HG02763 (cell line): ENCODE measurements around the gene GPI.
"Not testable (repeated sequence)": the region's sequence is repeated elsewhere in the genome, so short reads cannot be mapped to it uniquely, and the experiment has no call there.

Experiments used
- ATAC-seq: cut with Tn5 transposase; IDR thresholded peaks from one replicate; pipeline ENCODE4 v1.9.1; 2021; ENCODE audit warnings: mild to moderate bottlenecking, moderate library complexity; ENCODE audit not compliant: unreplicated experiment

GPI gene

GRCh38 chr19:34364830-34365462 lies at the start of gene GPI:
GPI (plus strand) TSS chr19:34365196; CDS start chr19:34365267, 71 bp downstream.
- ATAC-seq, result peak; percentile 77

DNA sequence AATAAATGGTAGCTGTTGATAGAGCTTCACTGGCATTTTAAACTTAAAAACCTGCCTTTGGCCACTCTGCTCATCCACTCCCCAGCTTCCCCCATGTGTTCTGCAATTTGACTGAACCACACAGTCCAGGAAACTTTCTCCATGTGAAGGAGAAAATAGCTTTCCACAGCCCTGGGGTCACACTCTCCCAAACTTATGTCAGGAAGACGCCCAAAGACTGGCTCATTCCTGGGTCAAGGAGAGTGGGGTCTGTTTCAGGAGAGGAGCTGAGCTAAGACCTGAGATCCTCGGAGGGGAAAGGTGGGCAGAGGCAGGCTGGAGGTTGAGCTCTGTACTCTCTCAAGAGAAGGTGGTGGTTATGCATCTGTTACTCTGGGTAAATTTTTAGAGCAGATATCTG lies 48.7 kb upstream of the GPI start:
- ATAC-seq, result no peak

- ATAC-seq, result no peak
Measured at GRCh38 chr19:34316741-34317301, 48.2 kb upstream of the GPI start.

GRCh38 chr19:34317311-34317927 lies 47.6 kb upstream of the GPI start:
- no peak for ATAC-seq

DNA sequence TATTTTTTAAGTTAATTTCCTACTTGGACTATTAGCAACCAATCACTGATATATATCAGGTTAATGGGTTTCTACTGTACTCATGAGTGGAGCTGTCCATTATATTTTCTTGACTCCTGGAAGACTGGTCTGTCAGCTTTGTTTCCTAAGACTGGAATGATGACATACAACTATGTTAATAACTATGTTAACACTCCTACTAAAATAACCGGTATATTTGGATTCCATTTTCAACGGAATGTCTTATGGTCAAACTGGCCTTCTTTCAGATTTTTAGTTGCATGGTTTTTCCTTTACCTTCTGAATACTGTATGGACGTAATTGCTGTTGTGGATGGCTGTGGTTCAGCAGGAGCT lies 45.8 kb upstream of the GPI start:
- no peak for ATAC-seq

DNA sequence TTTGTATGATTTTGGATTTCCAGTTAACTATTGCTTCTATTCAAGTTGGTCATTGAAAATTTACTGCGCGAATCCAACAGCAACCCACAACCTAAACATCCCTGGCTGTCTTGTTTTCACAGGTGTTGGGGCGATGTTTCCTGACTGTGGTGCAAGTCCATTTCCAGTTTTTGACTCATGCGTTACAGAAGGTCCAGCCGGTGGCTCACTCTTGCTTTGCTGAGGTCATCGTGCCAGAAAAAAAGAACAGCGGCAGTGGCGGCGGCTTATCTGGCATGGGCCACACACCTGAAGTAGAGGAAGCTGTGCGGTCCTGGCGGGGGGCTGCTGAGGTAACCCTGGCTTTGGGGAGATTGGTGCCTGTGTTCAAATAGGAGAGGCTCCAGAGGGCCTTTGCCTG lies 45.2 kb upstream of the GPI start:
- ATAC-seq, result no peak

DNA sequence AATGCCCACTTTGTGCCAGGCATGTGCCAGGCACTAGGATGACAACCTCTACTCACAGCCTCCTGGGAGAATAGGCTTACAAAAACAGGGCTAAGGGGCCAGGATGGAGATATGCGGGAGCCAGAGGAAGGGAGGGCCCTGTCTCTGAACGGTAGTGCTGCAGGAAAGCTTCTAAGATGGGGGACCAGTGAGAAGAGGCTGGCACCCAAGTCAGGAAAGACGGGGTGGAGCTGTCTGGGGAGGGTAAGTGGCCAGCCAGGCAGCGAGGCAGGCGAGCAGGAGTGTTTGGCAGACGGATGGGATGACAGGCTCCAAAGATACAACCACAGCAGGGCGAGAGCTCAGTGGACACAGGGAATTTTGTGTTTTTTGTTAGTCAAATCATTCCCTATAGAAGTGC lies 44.7 kb upstream of the GPI start:
- ATAC-seq, result no peak

DNA sequence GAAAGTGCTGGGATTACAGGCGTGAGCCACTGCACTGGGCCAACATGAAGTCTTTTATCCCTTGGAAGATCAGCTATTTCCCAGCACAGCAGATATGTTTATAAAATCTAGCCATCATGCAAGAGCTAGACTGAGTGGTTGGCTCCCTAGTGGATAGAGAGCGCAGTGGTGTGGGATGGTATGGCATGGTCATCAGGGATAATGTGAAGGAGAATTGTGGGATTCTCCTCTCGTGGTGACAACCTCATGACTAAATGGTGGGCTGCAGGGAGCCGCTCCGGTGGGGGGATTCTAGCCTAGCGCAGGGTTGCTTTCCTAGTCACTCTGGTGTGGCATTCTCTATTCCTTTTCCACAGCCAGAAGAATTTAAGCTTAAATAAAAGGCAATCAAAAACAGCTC lies 43.3 kb upstream of the GPI start:
- ATAC-seq, result no peak

DNA sequence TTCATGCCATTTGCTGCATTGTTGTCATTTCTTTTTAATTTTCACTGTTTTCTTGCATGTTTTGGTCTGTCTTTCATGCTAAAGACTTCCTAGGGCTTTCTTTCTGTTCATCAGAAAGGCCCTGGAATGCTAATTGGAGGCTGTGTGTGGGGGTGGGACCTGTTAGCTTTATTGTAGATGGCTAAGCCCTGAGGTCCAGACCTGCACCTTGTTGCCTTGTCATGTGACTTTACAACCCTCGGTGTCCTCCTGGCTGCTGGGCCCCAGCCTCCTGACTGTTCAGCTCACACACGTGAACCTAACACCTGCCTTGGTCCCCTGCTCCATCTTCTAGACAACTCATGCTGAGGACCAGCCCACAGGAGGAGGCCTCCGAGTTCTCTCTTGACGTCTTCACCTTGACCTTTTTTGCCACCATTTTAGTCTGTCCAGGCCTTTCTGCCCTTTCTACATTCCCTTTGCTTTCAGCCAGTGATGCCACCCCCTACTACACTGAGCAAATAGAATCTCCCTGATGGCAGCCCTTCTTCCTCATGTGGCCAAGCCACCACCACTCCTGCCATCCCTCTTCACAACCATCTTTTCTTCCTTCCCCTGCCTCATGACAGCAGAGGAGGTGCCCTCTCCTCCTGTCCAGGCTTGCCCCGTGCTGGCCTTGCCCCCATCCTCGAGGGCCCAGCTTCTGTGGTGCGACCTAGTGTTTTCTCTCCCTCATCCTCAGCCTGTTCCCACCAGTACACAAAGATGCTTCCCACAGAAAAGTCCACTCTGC lies 41.4 kb upstream of the GPI start:
- no peak for ATAC-seq

- no peak for ATAC-seq
Measured at GRCh38 chr19:34324320-34324719, 40.7 kb upstream of the GPI start.

DNA sequence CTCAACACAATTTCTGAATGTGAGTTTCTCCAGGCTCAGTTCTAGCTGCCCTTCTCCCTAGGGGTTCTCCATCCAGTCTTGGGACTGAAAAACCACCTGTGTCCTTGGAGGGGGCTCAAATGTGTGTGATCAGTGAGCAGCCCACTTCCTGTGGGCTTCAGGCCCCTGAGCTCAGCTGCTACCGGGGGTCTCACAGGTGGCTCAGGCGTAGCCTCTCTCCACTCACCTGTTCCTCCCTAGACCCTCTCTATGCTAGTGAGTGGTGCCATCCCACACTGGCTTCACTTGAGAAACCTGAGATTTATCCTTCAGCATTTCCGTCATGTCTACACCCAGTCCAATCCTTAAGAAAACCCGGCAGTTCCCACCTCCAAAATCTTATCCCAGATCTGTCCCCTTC lies 39.8 kb upstream of the GPI start:
- ATAC-seq, result no peak

GRCh38 chr19:34325981-34326787 lies 38.8 kb upstream of the GPI start:
- no peak for ATAC-seq

- no peak for ATAC-seq
Measured at GRCh38 chr19:34327851-34328250, 37.1 kb upstream of the GPI start.

GRCh38 chr19:34328982-34329381 lies 36.0 kb upstream of the GPI start:
- ATAC-seq, result no peak

DNA sequence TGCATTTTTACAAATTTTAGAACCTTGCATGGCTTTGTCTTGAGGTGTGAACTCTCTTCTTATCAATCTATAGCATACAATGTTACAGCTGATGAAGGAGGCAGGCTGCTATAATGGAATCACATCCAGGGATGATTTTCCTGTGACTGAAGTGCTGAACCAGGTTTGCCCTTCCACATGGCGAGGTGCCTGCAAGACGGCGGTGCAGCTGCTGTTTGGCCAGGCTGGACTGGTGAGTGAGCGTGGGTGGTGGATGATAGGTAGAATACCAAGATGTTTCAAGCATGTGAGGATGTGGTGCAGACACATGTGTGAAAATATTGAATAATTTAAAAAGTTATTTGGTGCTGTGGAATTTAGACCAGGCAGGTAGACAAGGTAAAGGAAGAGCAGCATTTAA lies 34.9 kb upstream of the GPI start:
- ATAC-seq, result no peak

DNA sequence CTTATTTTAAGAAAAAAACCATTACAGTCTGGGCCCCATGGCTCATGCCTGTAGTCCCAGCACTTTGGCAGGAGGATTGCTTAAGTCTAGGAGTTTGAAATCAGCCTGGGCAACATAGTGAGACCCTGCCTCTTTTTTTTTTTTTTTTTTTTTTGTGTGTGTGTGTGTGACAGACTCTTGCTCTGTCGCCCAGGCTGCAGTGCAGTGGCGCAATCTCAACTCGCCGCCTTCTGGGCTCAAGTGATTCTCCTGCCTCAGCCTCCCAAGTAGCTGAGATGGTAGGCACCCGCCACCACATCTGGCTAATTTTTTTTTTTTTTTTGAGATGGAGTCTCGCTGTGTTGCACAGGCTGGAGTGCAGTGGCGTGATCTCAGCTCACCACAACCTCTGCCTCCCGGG lies 34.4 kb upstream of the GPI start:
- not testable (repeated sequence) for ATAC-seq

DNA sequence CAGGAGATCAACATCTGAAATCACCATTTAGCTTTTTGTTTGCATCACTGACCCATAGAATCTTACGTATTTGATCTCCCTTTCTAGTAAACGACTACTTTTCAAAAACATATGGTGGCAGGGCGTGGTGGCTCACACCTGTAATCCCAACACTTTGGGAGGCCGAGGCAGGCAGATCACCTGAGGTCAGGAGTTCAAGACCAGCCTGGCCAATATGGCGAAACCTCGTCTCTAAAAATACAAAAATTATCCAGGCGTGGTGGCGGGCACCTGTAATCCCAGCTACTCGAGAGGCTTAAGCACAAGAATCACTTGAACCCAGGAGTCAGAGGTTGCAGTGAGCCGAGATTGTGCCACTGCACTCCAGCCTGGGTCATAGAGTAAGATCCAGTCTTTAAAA lies 33.4 kb upstream of the GPI start:
- ATAC-seq, result not testable (repeated sequence)

DNA sequence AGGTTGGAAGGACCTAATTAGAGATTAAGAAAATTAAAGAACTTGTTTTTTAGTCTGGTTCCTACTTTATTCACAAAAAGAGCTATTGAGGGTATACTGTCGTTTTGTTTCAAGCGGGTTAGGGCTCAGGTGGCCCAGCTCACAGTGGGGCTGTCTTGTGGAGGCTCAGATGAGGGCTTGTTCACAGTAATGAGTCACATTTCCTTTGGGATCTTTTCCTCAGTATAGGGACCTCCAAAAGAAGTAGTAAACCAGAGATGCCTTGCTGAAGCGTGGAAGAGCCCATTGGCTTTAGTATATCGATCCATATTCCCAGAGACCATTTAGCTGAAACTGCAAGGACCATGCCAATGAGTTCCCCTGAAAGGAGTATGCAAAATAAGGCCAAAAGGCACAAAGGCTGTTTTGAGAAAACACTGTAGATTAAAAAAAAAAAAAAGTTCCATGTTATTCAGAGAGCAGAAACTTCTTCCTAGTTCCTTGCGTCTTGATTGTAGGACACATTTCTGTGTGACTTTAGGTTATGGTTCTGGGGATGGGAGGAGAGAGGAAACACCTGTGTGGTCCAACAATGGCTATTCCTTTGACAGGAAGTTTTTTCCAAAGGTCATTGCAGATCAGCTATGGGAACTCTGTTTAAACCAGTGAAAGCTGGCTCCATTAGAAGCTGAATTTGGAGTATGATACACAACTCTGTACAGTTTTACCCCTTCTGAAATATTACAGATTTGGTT lies 32.8 kb upstream of the GPI start:
- ATAC-seq, result no peak

DNA sequence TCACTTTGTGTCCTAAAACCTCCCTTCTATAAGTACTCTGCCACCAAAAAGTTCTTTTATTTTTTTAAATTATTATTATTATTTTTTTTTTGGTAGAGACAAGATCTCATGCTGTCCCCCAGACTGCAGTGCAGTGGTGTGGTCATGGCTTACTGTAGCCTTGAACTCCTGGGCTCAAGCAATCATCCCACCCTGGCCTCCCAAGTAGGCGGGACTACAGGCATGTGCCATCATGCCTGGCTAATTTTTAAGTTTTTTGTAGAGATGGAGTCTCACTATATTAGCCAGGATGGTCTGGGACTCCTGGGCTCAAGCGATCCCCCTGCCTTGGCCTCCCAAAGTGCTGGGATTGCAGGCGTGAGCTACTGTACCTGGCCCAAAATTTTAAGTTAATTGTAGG lies 29.1 kb upstream of the GPI start:
- ATAC-seq, result no peak

DNA sequence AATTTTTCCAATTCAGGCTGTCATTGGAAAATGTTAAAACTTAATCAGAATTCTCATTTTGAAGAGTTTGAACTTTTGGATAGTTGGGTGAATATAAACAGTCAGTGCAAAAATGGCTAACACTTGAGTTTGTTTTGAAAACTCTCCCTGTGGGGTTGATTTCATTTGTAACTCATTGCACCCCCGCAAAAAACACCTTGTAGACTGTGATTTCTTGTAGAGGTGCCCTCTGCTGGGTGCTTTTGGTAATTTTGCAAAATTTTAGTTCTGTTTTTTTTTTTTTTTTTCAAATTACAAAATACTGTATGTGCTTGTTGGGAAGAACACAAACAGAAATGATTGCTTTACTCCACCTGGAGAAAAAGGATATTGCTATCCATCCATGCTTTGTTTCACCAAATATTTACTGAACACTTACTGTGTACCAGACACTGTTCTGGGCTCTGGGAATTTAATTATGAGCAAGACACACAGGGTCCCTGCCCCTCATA lies 28.2 kb upstream of the GPI start:
- no peak for ATAC-seq
